Measurements from ENCODE around the gene SLIT3. TPM values are rescaled to one million over a fixed set of nuclear protein-coding genes. Genes with fewer than 3 reads are reported as not detected.
A peak's percentile ranks its signal among the peaks of the same experiment; 100 is the strongest.

Gene SLIT3
- total and polyA plus RNA-seq, 2 donors (not counting 3 experiments of a cell fraction or from before 2014, with no cell fraction given): 0.90 to 1.0 TPM

GRCh38 chr5:169149317-169149716 is 151.6 kb downstream of the SLIT3 start:
- FAIRE-seq: no peak
- H3K9ac ChIP-seq (replicated peaks; ENCODE audit: extremely low read depth, insufficient read depth, low read length): no peak overlapping the region
- no peak overlapping the region for H3K4me3 ChIP-seq (replicated peaks in 1 of 3; ENCODE audit: insufficient read depth in 1 of 3, low read depth in 1 of 3, low read length in 3 of 3)
- BruUV-seq (replicated peaks): no TSS peak
- H3K4me2 ChIP-seq (ENCODE audit: insufficient read depth, low read length): no peak overlapping the region
- H3K36me3 ChIP-seq (ENCODE audit: control insufficient read depth in 2 of 2, extremely low read depth in 1 of 2, insufficient read depth in 2 of 2, low read length in 2 of 2): no peaks in the 10 kb centered on the region
- intact Hi-C loops (cut with micrococcal nuclease): no loop called here
- H3K27me3 ChIP-seq (ENCODE audit: control insufficient read depth in 2 of 2, insufficient read depth in 2 of 2, low read length in 2 of 2): no peaks in the 10 kb centered on the region
- ChIA-PET CTCF (no interaction called here), POLR2A (no interaction called here)
- H3K27ac ChIP-seq (ENCODE audit: insufficient read depth, low read depth, low read length): no peak overlapping the region
- DNase-seq (ENCODE audit: low read depth, low spot score): no peak
- H3K4me1 ChIP-seq (ENCODE audit: control insufficient read depth, extremely low read depth, insufficient read depth, low read length): no peaks in the 10 kb centered on the region
- H2AFZ ChIP-seq (ENCODE audit: low read depth, low read length): no peak overlapping the region
- H4K20me1 ChIP-seq (replicated peaks; ENCODE audit: control insufficient read depth, extremely low read depth, insufficient read depth, low read length): no peaks in the 10 kb centered on the region
- no peaks in the 10 kb centered on the region for H3K79me2 ChIP-seq (ENCODE audit: control insufficient read depth, insufficient read depth, low read length)
- H3K9me3 ChIP-seq (replicated peaks; ENCODE audit: control insufficient read depth, insufficient read depth, low read length): no peaks in the 10 kb centered on the region
- H3K9me1 ChIP-seq (replicated peaks; ENCODE audit: control insufficient read depth, extremely low read depth, insufficient read depth, low read length): no peaks in the 10 kb centered on the region
- dilution Hi-C loops (cut with MboI; ENCODE audit: extremely low pct_ligation_motif_present, low sequenced_read_pairs): no loop called here
- no peak for TF ChIP-seq GATA2 (IDR thresholded peaks at IDR 0.05; ENCODE audit: insufficient read depth, insufficient read length, low read depth, low read length)
- TF ChIP-seq POLR2AphosphoS5 (IDR thresholded peaks at IDR 0.05; ENCODE audit: insufficient read depth, low read depth, low read length): no peak
- TF ChIP-seq MYC (IDR thresholded peaks at IDR 0.05; ENCODE audit: low read depth, low read length): no peak
- peak in 1 of 2 donors; percentile 10 for TF ChIP-seq CTCF (IDR thresholded peaks at IDR 0.05; ENCODE audit: extremely low read depth in 1 of 2, insufficient read depth in 1 of 2, low read depth in 1 of 2, low read length in 2 of 2)
- TF ChIP-seq JUN (IDR thresholded peaks at IDR 0.05; ENCODE audit: borderline replicate concordance, insufficient read depth, insufficient read length, low read depth): no peak

- TF ChIP-seq GATA2 (IDR thresholded peaks at IDR 0.05; ENCODE audit: insufficient read depth, insufficient read length, low read depth, low read length) (no peak), MYC (IDR thresholded peaks at IDR 0.05; ENCODE audit: low read depth, low read length) (no peak), POLR2A (IDR thresholded peaks at IDR 0.05; ENCODE audit: low read depth, low read length) (no peak), EZH2 (IDR thresholded peaks at IDR 0.05; ENCODE audit: borderline replicate concordance, low read depth, low read length, severe bottlenecking) (no peak), MAX (IDR thresholded peaks at IDR 0.05; ENCODE audit: insufficient read depth, insufficient read length) (no peak), JUN (IDR thresholded peaks at IDR 0.05; ENCODE audit: borderline replicate concordance, insufficient read depth, insufficient read length, low read depth) (no peak), POLR2AphosphoS5 (IDR thresholded peaks at IDR 0.05; ENCODE audit: insufficient read depth, low read depth, low read length) (no peak)
- H3K9me1 ChIP-seq (replicated peaks; ENCODE audit: control insufficient read depth, extremely low read depth, insufficient read depth, low read length): no peaks in the 10 kb centered on the region
Observed at GRCh38 chr5:169148138-169148740, 152.7 kb downstream of the SLIT3 start.

More at GRCh38 chr5:169148138-169148740, 152.7 kb downstream of the SLIT3 start:
- no peak overlapping the region for H3K9ac ChIP-seq (replicated peaks; ENCODE audit: extremely low read depth, insufficient read depth, low read length)
- DNase-seq (ENCODE audit: low read depth, low spot score) (no peak), FAIRE-seq (no peak)
- intact Hi-C loops (cut with micrococcal nuclease) (no loop called here), dilution Hi-C loops (cut with MboI; ENCODE audit: extremely low pct_ligation_motif_present, low sequenced_read_pairs) (no loop called here)
- H3K79me2 ChIP-seq (ENCODE audit: control insufficient read depth, insufficient read depth, low read length): no peaks in the 10 kb centered on the region
- ChIA-PET CTCF (no interaction called here), POLR2A (no interaction called here)
- H3K36me3 ChIP-seq (ENCODE audit: control insufficient read depth in 2 of 2, extremely low read depth in 1 of 2, insufficient read depth in 2 of 2, low read length in 2 of 2): no peaks in the 10 kb centered on the region
- BruUV-seq (replicated peaks): no TSS peak
- no peaks in the 10 kb centered on the region for H4K20me1 ChIP-seq (replicated peaks; ENCODE audit: control insufficient read depth, extremely low read depth, insufficient read depth, low read length)
- H3K4me2 ChIP-seq (ENCODE audit: insufficient read depth, low read length): no peak overlapping the region
- no peaks in the 10 kb centered on the region for H3K27me3 ChIP-seq (ENCODE audit: control insufficient read depth in 2 of 2, insufficient read depth in 2 of 2, low read length in 2 of 2)
- no peak overlapping the region for H2AFZ ChIP-seq (ENCODE audit: low read depth, low read length)
- no peak overlapping the region for H3K27ac ChIP-seq (ENCODE audit: insufficient read depth, low read depth, low read length)
- no peaks in the 10 kb centered on the region for H3K4me1 ChIP-seq (ENCODE audit: control insufficient read depth, extremely low read depth, insufficient read depth, low read length)
- no peak overlapping the region for H3K4me3 ChIP-seq (replicated peaks in 1 of 3; ENCODE audit: insufficient read depth in 1 of 3, low read depth in 1 of 3, low read length in 3 of 3)
- H3K9me3 ChIP-seq (replicated peaks; ENCODE audit: control insufficient read depth, insufficient read depth, low read length): no peaks in the 10 kb centered on the region
